NCI-H1105 (cell line): ENCODE data around the gene PTP4A2.
"Not testable (repeated sequence)": the region's sequence is repeated elsewhere in the genome, so short reads cannot be mapped to it uniquely, and the experiment has no call there.

Source experiments
- DNase-seq: peaks from one replicate; lab custom pipeline; 2025; lab: John Stamatoyannopoulos, UW

PTP4A2 gene

GRCh38 chr1:31949862-31950261 lies 11.7 kb upstream of the PTP4A2 start:
- DNase-seq = no peak

DNA sequence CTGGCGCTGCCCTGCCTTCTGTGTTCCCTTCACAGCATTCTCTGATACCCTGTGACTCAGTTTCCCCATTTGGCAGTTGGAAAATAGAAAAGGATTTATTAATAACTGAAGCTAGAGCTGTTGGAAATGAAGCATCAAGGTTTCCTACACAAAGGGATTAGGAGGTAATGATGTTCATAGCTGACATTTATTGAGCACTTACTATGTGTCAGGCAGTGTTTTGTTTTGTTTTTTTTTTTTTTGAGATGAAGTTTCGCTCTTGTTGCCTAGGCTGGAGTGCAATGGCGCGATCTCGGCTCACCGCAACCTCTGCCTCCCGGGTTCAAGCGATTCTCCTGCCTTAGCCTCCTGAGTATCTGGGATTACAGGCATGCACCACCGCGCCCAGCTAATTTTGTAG lies 7.5 kb upstream of the PTP4A2 start:
- DNase-seq = not testable (repeated sequence)

- DNase-seq = no peak
Measured at GRCh38 chr1:31944205-31945089, 6.3 kb upstream of the PTP4A2 start.

DNA sequence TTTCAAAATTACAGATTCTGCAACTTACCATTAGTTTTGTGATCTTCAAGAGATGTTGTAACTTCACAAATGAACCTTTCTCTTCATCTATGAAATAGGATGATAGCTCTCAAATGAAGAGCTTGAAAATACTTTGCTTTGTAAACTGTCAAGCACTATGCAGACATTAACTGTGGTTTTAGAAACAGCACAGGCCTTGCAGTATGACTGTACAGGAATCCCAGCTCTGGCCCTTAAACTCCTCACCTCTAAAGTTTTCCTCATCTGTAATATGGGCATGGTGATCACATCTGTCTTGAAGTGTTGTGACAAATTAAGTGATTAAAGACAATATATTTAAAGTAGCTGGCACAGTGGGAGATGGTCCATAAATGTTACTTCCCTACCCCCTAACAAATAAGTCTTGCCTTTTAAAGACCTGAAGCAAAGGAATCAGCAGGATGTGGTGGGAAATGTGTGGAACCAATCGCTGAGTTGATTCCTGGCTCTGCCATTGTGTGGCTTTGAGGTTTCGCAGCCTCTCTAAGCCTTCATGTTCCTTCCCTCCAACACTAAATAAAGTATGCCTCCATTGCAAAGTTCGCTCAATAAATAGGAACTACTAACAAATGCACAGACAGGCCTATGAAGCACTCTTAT lies 5.5 kb upstream of the PTP4A2 start:
- DNase-seq = no peak

GRCh38 chr1:31942061-31942460 lies 3.9 kb upstream of the PTP4A2 start:
- not testable (repeated sequence) for DNase-seq

- DNase-seq = no peak
Measured at GRCh38 chr1:31939484-31940329, 1.5 kb upstream of the PTP4A2 start.

GRCh38 chr1:31937300-31938183 lies 626 bp downstream of the PTP4A2 start:
- DNase-seq = no peak

GRCh38 chr1:31936981-31937299 lies 1.2 kb downstream of the PTP4A2 start:
- no peak for DNase-seq

GRCh38 chr1:31936278-31936980 lies 1.7 kb downstream of the PTP4A2 start:
- no peak for DNase-seq

- no peak for DNase-seq
Measured at GRCh38 chr1:31934706-31935629, 3.2 kb downstream of the PTP4A2 start.

DNA sequence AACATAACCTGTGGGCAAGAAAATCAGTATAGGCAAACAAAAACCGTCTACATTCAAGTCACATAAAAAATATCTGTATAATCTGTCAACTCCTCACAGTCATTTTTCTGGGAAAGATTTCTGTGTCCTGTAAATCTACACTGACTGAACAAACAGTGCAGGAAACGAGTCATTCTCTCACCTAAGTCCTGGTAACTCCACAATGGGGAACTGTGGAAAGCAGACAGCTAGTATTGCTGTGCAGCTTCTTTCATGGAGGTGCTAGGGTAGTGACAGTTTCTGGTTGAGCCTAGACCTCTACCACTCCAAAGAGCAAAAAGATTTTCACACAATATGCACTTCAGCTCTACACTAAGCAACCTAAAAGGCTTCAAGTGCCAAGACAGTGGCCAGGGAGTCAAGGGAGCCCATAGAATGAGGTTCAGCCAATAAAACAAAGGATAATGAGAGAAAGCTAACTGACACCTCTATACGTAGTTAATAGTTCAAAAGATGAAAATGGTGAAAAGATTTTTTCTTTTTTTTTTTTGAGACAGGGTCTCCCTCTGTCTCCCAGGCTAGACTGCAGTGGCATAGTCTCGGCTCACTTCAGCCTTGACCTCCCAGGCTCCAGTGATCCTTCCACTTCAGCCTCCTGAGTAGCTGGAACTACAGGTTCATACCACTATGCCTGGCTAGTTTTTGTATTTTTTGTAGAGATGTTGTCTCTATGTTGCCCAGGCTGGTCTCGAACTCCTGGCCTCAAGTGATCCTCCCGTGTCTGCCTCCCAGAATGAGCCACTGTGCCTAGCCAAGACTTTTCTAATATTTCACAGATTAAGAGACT lies 5.5 kb downstream of the PTP4A2 start:
- DNase-seq = no peak

DNA sequence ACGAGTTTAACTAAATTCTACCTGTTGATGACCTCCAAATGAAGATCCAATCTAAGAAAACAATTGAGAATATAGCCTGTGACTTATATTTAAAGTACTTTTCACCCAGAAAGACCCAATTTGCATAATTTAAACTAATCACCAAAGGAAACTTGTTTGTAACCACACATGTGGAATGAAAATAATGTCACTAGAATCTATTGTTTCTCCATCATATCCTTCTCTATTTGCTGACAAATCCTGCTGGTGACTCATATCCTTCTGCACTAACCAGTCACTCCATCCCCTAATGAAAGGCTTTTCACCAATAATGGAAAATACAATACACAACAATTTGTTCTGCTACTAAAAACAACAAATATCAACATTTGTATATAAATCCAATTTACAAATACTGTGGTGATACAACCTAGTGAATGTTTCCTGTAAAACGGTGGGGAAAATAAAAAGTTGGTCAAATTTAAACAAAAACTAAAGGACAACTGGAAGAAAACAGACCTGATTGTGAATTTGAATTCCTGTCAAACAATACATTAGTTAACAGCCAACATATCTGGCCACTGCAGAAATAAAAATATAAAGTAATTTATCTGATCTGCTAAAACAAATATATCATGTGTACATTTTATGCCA lies 6.5 kb downstream of the PTP4A2 start:
- no peak for DNase-seq

DNA sequence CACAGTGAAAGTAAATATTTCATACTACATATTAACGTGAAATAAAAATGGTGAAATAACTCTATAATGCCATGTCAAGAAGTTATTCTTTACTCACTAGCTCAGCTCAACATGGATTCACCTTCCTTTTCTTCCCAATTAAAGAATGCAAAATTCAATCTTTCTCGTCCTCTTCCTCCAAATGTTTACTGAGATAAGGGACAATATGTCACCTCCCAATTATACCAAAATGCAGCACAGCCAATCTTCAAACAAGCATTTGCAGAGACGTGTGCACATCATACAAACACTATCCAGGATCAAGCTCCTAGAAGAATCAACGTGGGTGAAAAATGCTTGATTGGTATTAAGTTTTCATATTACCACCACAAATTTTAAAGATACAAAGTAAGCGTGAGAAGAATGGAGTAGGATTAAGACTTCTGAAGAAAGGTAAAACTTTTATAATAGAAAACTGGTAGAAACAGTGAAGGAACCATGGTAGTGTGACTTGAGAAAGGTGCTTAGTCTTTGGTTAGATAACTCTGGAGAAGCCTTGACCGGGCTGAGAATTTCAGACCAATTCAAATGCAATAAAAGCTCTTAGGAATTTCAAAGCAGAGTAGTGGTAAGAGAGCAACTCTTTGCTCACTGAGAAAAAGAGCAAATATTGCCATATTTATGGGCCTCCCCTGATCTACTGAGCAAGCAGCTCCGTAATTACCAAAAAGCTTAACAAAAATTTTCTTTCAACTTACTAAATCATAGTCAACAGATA lies 7.2 kb downstream of the PTP4A2 start:
- DNase-seq = no peak

GRCh38 chr1:31927661-31927980 lies 10.5 kb downstream of the PTP4A2 start:
- no peak for DNase-seq

DNA sequence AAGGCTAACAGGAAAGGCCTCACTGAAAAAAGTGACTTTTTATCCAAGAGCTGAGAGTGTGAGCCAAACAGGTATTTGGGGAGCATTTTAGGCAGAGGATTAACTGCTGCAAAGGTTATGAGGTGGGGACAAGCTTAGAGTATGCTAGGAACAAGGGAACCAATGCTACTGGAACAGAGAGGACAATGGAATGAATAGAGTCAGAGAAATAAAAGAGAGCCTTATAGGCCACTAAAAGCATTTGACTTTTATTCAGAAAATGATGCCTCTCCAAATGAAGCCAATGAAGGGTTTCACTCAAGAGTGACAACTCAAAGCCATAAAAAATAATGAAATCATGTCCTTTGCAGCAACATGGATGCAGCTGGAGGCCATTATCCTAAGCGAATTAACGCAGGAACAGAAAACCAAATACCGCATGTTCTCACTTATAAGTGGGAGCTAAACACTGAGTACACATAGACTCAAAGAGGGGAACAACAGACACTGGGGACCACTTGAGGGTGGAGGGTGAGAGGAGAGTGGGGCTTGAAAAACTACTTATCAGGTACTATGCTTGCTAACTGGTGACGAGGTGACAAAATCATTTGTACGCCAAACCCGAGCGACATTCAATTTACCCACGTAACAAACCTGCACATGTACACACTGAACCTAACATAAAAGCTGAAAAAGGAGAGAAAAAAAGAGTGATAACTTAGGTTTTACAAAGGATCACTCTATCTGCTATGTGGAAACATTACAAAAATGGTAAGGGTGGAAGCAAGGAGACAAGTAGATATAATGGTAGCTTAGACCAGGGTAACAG lies 11.1 kb downstream of the PTP4A2 start:
- peak; percentile 13 for DNase-seq

- no peak for DNase-seq
Measured at GRCh38 chr1:31926252-31926651, 11.9 kb downstream of the PTP4A2 start.

DNA sequence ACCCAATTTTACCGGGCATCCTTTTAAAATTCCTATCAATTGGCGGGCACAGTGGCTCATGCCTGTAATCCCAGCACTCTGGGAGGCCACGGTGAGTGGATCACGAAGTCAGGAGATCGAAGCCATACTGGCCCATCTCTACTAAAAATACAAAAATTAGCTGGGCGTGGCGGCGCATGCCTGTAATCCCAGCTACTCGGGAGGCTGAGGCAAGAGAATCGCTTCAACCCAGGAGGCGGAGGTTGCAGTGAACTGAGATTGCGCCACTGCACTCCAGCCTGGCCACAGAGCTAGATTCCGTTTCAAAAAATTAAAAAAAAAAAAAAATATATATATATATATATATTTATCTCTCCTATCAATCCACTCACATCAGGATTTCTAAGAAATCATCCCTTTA lies 12.3 kb downstream of the PTP4A2 start:
- not testable (repeated sequence) for DNase-seq
